ENCODE data around the gene HIBCH.

The HIBCH gene

GRCh38 chr2:190209559-190209958, 110.1 kb downstream of the HIBCH start:
- no peaks in the 10 kb centered on the region for H3K36me3 ChIP-seq
- H3K27ac ChIP-seq: no peak overlapping the region
- no peak overlapping the region for H3K4me3 ChIP-seq (ENCODE audit: low read depth, low read length)
- H3K9me3 ChIP-seq (ENCODE audit: severe bottlenecking): no peaks in the 10 kb centered on the region
- no peak for DNase-seq
- no peaks in the 10 kb centered on the region for H3K27me3 ChIP-seq (ENCODE audit: insufficient read depth, low read depth, severe bottlenecking)
- TF ChIP-seq, protein P1, sequence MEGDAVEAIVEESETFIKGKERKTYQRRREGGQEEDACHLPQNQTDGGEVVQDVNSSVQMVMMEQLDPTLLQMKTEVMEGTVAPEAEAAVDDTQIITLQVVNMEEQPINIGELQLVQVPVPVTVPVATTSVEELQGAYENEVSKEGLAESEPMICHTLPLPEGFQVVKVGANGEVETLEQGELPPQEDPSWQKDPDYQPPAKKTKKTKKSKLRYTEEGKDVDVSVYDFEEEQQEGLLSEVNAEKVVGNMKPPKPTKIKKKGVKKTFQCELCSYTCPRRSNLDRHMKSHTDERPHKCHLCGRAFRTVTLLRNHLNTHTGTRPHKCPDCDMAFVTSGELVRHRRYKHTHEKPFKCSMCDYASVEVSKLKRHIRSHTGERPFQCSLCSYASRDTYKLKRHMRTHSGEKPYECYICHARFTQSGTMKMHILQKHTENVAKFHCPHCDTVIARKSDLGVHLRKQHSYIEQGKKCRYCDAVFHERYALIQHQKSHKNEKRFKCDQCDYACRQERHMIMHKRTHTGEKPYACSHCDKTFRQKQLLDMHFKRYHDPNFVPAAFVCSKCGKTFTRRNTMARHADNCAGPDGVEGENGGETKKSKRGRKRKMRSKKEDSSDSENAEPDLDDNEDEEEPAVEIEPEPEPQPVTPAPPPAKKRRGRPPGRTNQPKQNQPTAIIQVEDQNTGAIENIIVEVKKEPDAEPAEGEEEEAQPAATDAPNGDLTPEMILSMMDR (IDR thresholded peaks at IDR 0.05; ENCODE audit: low read depth, low read length): no peak

GRCh38 chr2:190207930-190208329, 111.7 kb downstream of the HIBCH start:
- TF ChIP-seq, protein P1 (IDR thresholded peaks at IDR 0.05; ENCODE audit: low read depth, low read length): no peak
- H3K27ac ChIP-seq: no peak overlapping the region
- no peaks in the 10 kb centered on the region for H3K27me3 ChIP-seq (ENCODE audit: insufficient read depth, low read depth, severe bottlenecking)
- no peak for DNase-seq
- no peaks in the 10 kb centered on the region for H3K36me3 ChIP-seq
- no peak overlapping the region for H3K4me3 ChIP-seq (ENCODE audit: low read depth, low read length)
- H3K9me3 ChIP-seq (ENCODE audit: severe bottlenecking): no peaks in the 10 kb centered on the region

DNA sequence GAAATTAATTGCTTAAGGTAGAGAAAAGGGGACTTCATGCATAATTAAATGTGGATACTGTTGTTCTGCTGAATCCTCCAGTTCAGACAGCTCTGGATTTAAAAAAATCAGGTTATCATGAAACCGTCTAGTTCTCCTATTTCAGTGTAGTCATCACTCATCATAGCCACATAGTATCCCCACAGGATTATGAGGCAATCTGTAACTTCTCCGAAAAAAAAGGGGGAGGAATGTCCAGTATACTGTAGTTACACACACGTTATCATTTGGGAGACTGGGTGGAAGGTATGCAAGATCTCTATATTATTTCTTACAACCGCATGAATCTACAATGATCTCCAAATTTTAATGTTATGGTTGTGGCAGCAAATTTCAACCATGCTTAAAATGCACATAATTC, 114.0 kb downstream of the HIBCH start:
- Histone ChIP-seq H3K27me3 (ENCODE audit: insufficient read depth, low read depth, severe bottlenecking) (no peaks in the 10 kb centered on the region), H3K4me3 (ENCODE audit: low read depth, low read length) (no peak overlapping the region), H3K27ac (no peak overlapping the region), H3K9me3 (ENCODE audit: severe bottlenecking) (no peaks in the 10 kb centered on the region), H3K36me3 (no peaks in the 10 kb centered on the region)
- TF ChIP-seq, protein P1 (IDR thresholded peaks at IDR 0.05; ENCODE audit: low read depth, low read length): no peak
- no peak for DNase-seq

GRCh38 chr2:190202604-190203003, 117.0 kb downstream of the HIBCH start:
- Histone ChIP-seq H3K9me3 (ENCODE audit: severe bottlenecking) (no peaks in the 10 kb centered on the region), H3K27ac (no peak overlapping the region), H3K36me3 (no peaks in the 10 kb centered on the region), H3K4me3 (ENCODE audit: low read depth, low read length) (no peak overlapping the region), H3K27me3 (ENCODE audit: insufficient read depth, low read depth, severe bottlenecking) (no peaks in the 10 kb centered on the region)
- TF ChIP-seq, protein P1 (IDR thresholded peaks at IDR 0.05; ENCODE audit: low read depth, low read length): no peak
- no peak for DNase-seq

DNA sequence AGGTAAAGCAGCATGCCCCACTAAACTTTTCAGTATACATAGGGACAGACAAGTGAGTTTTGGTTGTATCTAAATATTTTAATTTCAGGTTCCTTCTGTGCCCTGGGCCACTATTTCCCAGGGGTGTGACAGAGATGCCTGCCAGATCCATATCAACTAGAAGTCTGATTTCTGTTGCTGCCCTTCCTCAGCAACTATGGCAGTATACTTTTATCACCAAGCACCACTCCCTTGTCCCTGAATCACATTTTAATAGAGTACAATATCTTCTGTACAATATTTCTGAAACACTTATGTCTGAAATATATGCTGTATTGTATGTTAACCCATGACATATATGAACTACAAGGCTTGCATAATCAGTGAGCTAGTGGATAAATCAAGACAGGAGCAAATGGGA, 117.6 kb downstream of the HIBCH start:
- H3K27me3 ChIP-seq (ENCODE audit: insufficient read depth, low read depth, severe bottlenecking): no peaks in the 10 kb centered on the region
- H3K27ac ChIP-seq: no peak overlapping the region
- H3K4me3 ChIP-seq (ENCODE audit: low read depth, low read length): no peak overlapping the region
- no peaks in the 10 kb centered on the region for H3K9me3 ChIP-seq (ENCODE audit: severe bottlenecking)
- no peaks in the 10 kb centered on the region for H3K36me3 ChIP-seq
- TF ChIP-seq, protein P1 (IDR thresholded peaks at IDR 0.05; ENCODE audit: low read depth, low read length): no peak
- DNase-seq: no peak

- no peak for DNase-seq
- Histone ChIP-seq H3K27ac (no peak overlapping the region), H3K4me3 (ENCODE audit: low read depth, low read length) (no peak overlapping the region), H3K36me3 (no peaks in the 10 kb centered on the region), H3K27me3 (ENCODE audit: insufficient read depth, low read depth, severe bottlenecking) (no peaks in the 10 kb centered on the region), H3K9me3 (ENCODE audit: severe bottlenecking) (no peaks in the 10 kb centered on the region)
- TF ChIP-seq, protein P1 (IDR thresholded peaks at IDR 0.05; ENCODE audit: low read depth, low read length): no peak
Measured at GRCh38 chr2:190200603-190201002, 119.0 kb downstream of the HIBCH start.

Measured in WERI-Rb-1 (cell line).